GM10847 (cell line): ENCODE measurements around the gene SVOP.

Experiments used
- POLR2A ChIP-seq: IDR thresholded peaks from 2 replicates; pipeline ENCODE4 v1.6.1; 2011; ENCODE audit not compliant: insufficient read length; ENCODE audit errors: extremely low read depth

SVOP gene

GRCh38 chr12:108890208-108890607 is 130.7 kb downstream of the SVOP start:
- no peak for TF ChIP-seq POLR2A

- no peak for TF ChIP-seq POLR2A
Observed at GRCh38 chr12:108888031-108888430, 132.8 kb downstream of the SVOP start.

GRCh38 chr12:108886873-108887629 is 133.8 kb downstream of the SVOP start:
- TF ChIP-seq POLR2A = no peak

- TF ChIP-seq POLR2A = no peak
Observed at GRCh38 chr12:108884116-108885012, 136.5 kb downstream of the SVOP start.

GRCh38 chr12:108881953-108882352 is 138.9 kb downstream of the SVOP start:
- TF ChIP-seq POLR2A = no peak

GRCh38 chr12:108879615-108880254 is 141.1 kb downstream of the SVOP start, which contains the start of gene DAO:
DAO (plus strand) TSS chr12:108880092; CDS start chr12:108885007, 4,915 bp downstream.
- TF ChIP-seq POLR2A = no peak

GRCh38 chr12:108876550-108876949 is 144.3 kb downstream of the SVOP start:
- TF ChIP-seq POLR2A = no peak

GRCh38 chr12:108875682-108876361 is 145.0 kb downstream of the SVOP start:
- no peak for TF ChIP-seq POLR2A

GRCh38 chr12:108875280-108875679 is 145.6 kb downstream of the SVOP start:
- TF ChIP-seq POLR2A = no peak

- TF ChIP-seq POLR2A = no peak
Observed at GRCh38 chr12:108868781-108869180, 152.1 kb downstream of the SVOP start.

- no peak for TF ChIP-seq POLR2A
Observed at GRCh38 chr12:108865169-108865568, 155.7 kb downstream of the SVOP start.

- TF ChIP-seq POLR2A = no peak
Observed at GRCh38 chr12:108862588-108862959, 158.3 kb downstream of the SVOP start.

GRCh38 chr12:108861878-108862587 is 158.8 kb downstream of the SVOP start:
- TF ChIP-seq POLR2A = no peak

- no peak for TF ChIP-seq POLR2A
Observed at GRCh38 chr12:108860443-108860842, 160.4 kb downstream of the SVOP start.
